Measurements from ENCODE around the gene PKNOX2.

Gene PKNOX2

DNA sequence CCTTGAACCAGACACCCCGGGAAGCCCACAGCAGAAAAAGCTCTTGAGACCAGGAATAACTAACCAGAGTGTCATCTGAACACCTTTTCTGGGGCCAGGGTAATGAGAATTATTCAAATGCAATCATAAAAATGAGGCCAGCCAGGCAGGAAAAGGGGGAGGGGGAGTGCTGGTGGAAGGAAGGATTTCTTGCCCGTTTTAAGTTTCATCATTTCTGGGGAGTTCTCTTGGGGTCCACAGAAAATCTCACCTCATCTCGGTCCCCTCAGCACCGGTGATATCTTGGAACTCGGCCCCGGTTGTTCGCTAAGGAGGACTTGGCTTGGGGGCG, 495 bp upstream of the PKNOX2 start:
- ChIA-PET POLR2A (no interaction called here), CTCF (interaction anchor here (0.7 to 8.2 kb wide), 6 partner anchors 46 to 186 kb away, joined by 3 to 94 read pairs (median 4); no protein-coding TSS in a partner anchor)
- TF ChIP-seq, protein P1, sequence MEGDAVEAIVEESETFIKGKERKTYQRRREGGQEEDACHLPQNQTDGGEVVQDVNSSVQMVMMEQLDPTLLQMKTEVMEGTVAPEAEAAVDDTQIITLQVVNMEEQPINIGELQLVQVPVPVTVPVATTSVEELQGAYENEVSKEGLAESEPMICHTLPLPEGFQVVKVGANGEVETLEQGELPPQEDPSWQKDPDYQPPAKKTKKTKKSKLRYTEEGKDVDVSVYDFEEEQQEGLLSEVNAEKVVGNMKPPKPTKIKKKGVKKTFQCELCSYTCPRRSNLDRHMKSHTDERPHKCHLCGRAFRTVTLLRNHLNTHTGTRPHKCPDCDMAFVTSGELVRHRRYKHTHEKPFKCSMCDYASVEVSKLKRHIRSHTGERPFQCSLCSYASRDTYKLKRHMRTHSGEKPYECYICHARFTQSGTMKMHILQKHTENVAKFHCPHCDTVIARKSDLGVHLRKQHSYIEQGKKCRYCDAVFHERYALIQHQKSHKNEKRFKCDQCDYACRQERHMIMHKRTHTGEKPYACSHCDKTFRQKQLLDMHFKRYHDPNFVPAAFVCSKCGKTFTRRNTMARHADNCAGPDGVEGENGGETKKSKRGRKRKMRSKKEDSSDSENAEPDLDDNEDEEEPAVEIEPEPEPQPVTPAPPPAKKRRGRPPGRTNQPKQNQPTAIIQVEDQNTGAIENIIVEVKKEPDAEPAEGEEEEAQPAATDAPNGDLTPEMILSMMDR (IDR thresholded peaks at IDR 0.05; ENCODE audit: insufficient read depth, low read length, missing control alignments): no peak
- no peak for DNase-seq (ENCODE audit: low read depth, low spot score)
- H3K4me3 ChIP-seq (ENCODE audit: low read depth, low read length): no peak overlapping the region

DNA sequence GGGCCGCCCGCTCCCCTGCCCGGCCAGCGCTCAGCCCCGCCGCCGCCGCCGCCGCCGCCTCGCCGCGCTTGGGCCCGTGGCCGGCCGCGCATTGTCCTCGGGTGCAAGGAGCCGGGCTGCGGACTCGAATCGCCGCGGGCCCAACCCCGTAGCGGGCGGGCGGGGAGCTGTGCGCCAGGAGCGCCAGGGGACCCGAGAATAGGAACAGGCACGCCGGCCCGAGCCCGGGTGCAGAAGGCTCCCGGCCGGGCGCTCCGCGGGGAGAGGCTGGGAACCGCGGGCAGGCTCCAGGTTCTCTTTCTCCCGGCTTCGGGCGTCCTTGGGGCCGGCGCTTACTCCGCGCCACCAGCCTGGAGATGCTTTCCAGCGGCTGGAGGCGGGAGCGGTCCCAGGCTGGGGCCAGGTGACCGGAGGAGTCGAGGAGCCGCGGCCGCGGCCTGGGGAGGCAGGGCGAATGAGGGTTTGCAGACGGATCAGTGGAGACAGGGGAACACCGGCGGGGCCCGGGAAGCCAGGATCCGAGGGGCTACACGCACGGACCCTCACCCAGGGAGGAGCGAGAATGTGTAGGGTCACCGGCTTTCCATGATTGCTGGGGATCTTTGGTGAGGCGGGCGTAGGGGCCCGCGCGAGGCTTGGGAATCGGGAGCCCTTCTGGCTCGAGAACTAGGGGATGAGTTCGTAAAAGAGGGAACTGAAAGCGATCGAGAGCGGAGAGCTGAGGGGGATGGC, 726 bp downstream of the PKNOX2 start:
- POLR2A ChIA-PET: no interaction called here
- H3K4me3 ChIP-seq (ENCODE audit: low read depth, low read length): peak overlapping the region; percentile 57
- TF ChIP-seq, protein P1 (IDR thresholded peaks at IDR 0.05; ENCODE audit: insufficient read depth, low read length, missing control alignments): no peak
- no peak for DNase-seq (ENCODE audit: low read depth, low spot score)
- CTCF ChIA-PET: interaction anchor here (0.6 to 8.2 kb wide), 9 partner anchors 25 to 268 kb away, joined by 3 to 94 read pairs (median 4); no protein-coding TSS in a partner anchor

DNA sequence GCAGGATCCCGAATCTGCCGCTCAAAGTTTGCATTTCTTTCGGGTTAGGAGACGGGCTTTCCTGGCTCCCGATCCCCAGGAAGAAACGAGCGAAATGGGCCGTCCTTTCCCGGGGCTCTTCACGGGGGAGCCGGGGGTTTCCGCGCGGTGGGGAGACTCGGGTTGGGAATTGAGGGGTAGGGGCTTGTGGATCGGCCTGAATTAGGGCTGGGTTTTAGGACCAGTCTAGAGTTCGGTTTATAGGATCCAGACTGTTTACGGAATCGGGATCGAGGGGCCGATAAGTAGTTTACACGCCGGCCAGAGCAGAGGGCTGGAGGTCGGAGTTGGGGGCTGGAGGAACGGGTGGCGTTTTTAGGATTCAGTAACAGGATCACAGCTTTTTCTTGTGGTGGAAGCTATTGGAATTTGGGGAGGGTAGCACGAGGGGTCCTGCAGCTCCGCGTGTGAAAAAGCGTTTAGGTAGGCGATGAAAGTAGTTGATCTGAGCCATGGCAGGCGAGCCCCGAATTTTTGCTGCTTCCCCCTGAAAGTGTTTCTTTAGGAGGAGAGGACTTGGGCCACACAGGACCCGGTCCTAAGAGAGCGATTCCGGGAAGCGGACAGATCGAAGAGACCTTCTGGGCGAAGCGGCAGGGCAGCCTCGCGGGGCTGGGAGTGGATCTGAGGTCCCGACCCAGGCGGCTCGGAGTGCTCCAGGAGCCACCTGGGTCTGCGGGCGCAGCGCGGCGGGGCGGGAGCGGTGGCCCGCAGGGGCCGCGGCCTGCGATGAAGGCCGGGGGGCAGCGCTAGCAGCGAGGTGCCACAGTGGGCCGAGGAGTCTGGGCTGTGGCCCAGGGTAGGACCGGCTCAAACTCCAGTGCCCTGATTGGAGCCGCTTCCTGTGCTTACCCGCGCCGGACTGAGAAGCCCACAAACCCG, 1.6 kb downstream of the PKNOX2 start:
- TF ChIP-seq, protein P1 (IDR thresholded peaks at IDR 0.05; ENCODE audit: insufficient read depth, low read length, missing control alignments): no peak
- ChIA-PET CTCF (interaction anchor here (0.6 to 8.2 kb wide), 8 partner anchors 22 to 290 kb away, joined by 3 to 94 read pairs (median 5); no protein-coding TSS in a partner anchor), POLR2A (no interaction called here)
- H3K4me3 ChIP-seq (ENCODE audit: low read depth, low read length): peak overlapping the region; percentile 57
- DNase-seq (ENCODE audit: low read depth, low spot score): no peak

DNA sequence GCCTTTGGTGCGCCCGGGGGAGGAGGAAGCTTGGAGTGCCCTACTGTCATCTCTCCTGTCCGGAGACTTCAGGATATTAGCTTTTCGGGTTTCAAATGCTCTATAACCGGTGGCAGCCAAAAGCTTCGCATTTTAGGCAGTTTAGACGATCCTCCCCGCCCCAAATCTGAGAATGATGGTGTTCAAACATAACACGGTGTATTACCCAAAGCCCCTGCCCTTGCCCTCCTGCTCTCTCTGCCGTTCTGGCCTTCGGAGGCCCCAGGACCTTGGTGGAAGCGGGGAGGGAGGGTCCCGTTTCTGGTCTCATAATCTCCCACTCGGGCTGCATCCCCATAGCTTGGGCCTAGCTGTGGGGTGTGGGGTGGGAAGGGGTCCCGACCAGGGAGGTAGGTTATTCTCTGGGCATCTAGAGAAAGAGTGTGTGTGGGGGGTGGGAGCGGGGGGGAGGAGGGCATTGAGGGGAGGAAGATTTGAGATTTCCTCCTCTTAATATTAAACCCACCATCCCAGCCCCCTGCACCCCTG, 2.3 kb downstream of the PKNOX2 start:
- ChIA-PET CTCF (interaction anchor here (0.7 to 8.2 kb wide), 5 partner anchors 23 to 291 kb away, joined by 3 to 94 read pairs (median 3); no protein-coding TSS in a partner anchor), POLR2A (no interaction called here)
- H3K4me3 ChIP-seq (ENCODE audit: low read depth, low read length): no peak overlapping the region
- TF ChIP-seq, protein P1 (IDR thresholded peaks at IDR 0.05; ENCODE audit: insufficient read depth, low read length, missing control alignments): no peak
- no peak for DNase-seq (ENCODE audit: low read depth, low spot score)

DNA sequence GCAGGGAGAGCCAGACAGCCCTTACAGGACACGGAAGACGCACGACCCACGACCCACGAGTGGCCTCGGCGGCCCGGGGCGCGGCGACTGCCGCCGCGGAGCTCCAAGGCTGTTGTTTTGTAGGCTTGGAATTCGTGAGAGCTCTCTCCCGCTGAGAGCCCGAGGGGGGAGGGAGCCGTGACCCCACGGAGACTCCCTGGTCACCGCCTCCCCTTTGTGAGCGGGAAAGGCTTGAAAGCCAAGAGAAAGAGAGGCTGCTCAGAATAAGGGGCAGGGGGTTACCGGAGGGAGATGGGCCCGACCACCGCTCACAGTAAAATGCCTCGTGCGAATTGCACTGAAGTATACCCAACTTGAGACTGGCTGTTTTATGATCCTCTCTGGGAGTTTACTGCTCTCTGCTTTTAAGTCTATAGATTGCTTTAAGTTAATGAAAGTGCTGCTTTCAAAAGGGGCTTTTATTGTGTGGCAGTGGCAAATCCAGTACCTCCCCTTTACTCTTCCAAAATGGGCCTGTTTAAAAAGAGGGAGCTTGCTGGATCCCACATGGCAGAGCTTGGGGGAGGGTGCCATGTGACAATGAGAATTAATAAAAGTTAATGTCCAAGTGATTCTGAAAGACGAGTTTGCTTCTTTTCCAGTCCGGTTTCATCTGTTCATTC, 2.9 kb downstream of the PKNOX2 start:
- TF ChIP-seq, protein P1 (IDR thresholded peaks at IDR 0.05; ENCODE audit: insufficient read depth, low read length, missing control alignments): no peak
- CTCF ChIA-PET: interaction anchor here (0.7 to 8.2 kb wide), 9 partner anchors 19 to 291 kb away, joined by 3 to 94 read pairs (median 3); no protein-coding TSS in a partner anchor
- no peak for DNase-seq (ENCODE audit: low read depth, low spot score)
- POLR2A ChIA-PET: no interaction called here
- no peak overlapping the region for H3K4me3 ChIP-seq (ENCODE audit: low read depth, low read length)
